OCI-LY3 (cell line): ENCODE measurements around the gene FAT1.

Experiments
- H2AFZ ChIP-seq: fragments of 200-600, 300-600 bp; shearing (Covaris generic); 2 replicates; pipeline ENCODE4 v1.6.0; 2014; ENCODE audit warnings: antibody characterized with exemption, low read depth, low read length
- H3K27ac ChIP-seq: fragments of 200-600, 300-600 bp; sonication (generic); 2 replicates; pipeline ENCODE4 v1.5.1; 2014; ENCODE audit warnings: mild to moderate bottlenecking, low read length, moderate library complexity, mixed read lengths
- H3K27me3 ChIP-seq: fragments of 200-600, 300-600 bp; sonication (generic); 2 replicates; pipeline ENCODE4 v1.6.1; 2014; ENCODE audit warnings: low read depth, low read length, mixed read lengths
- H3K36me3 ChIP-seq: fragments of 200-600, 300-600 bp; sonication (generic); replicated peaks from 2 replicates; pipeline ENCODE3; 2014; ENCODE audit warnings: low read depth, low read length, mixed read lengths
- H3K4me1 ChIP-seq: fragments of 300-600, 200-600 bp; sonication (generic); 2 replicates; pipeline ENCODE4 v1.6.1; 2014; ENCODE audit warnings: low read length, mixed read lengths
- H3K4me2 ChIP-seq: fragments of 200-600, 300-600 bp; sonication (generic); 2 replicates; pipeline ENCODE4 v1.6.1; 2014; ENCODE audit warnings: low read length, mixed read lengths
- H3K4me3 ChIP-seq: fragments of 300-600, 200-600 bp; sonication (generic); 2 replicates; pipeline ENCODE4 v1.5.1; 2014; ENCODE audit warnings: antibody characterized with exemption, mild to moderate bottlenecking, low read length, moderate library complexity
- H3K79me2 ChIP-seq: fragments of 300-600, 200-600 bp; shearing (Covaris generic); 2 replicates; pipeline ENCODE4 v1.6.1; 2014; ENCODE audit warnings: mild to moderate bottlenecking, low read length, mixed read lengths
- H3K9ac ChIP-seq: fragments of 300-600, 200-600 bp; shearing (Covaris generic); 2 replicates; pipeline ENCODE4 v1.6.0; 2014; ENCODE audit warnings: mild to moderate bottlenecking, low read length, moderate library complexity
- H3K9me3 ChIP-seq: fragments of 200-600, 300-600 bp; shearing (Covaris generic); 2 replicates; pipeline ENCODE4 v1.6.1; 2014; ENCODE audit warnings: low read length, mixed read lengths; ENCODE audit not compliant: insufficient read depth
- H4K20me1 ChIP-seq: fragments of 200-600, 300-600 bp; sonication (generic); 2 replicates; pipeline ENCODE4 v1.6.1; 2016; ENCODE audit warnings: low read length, mixed read lengths; ENCODE audit not compliant: insufficient read depth
- CTCF ChIP-seq: fragments of 200-600, 300-600 bp; sonication (generic); IDR thresholded peaks from 2 replicates; pipeline ENCODE4 v1.5.1; 2014; ENCODE audit warnings: antibody characterized with exemption, low read length, low read depth
- EZH2phosphoT487 ChIP-seq: fragments of 200-600 bp; shearing (Covaris generic); IDR thresholded peaks from 2 replicates; pipeline ENCODE4 v1.6.1; 2018; ENCODE audit warnings: antibody characterized with exemption, mixed run types, low read depth

FAT1 gene

GRCh38 chr4:186553717-186554116 lies 169.9 kb downstream of the FAT1 start:
- TF ChIP-seq CTCF (no peak), EZH2phosphoT487 (no peak)
- H3K79me2 ChIP-seq: no peaks in the 10 kb centered on the region
- H3K9ac ChIP-seq: no peak overlapping the region
- no peaks in the 10 kb centered on the region for H3K36me3 ChIP-seq
- H2AFZ ChIP-seq: no peak overlapping the region
- no peaks in the 10 kb centered on the region for H4K20me1 ChIP-seq
- H3K4me3 ChIP-seq: no peak overlapping the region
- no peaks in the 10 kb centered on the region for H3K27me3 ChIP-seq
- H3K4me1 ChIP-seq: no peaks in the 10 kb centered on the region
- H3K4me2 ChIP-seq: no peak overlapping the region
- H3K27ac ChIP-seq: no peak overlapping the region
- no peaks in the 10 kb centered on the region for H3K9me3 ChIP-seq

- H4K20me1 ChIP-seq: no peaks in the 10 kb centered on the region
- no peaks in the 10 kb centered on the region for H3K9me3 ChIP-seq
- H3K4me3 ChIP-seq: no peak overlapping the region
- H2AFZ ChIP-seq: no peak overlapping the region
- H3K9ac ChIP-seq: no peak overlapping the region
- H3K4me1 ChIP-seq: no peaks in the 10 kb centered on the region
- no peak overlapping the region for H3K4me2 ChIP-seq
- no peaks in the 10 kb centered on the region for H3K27me3 ChIP-seq
- TF ChIP-seq EZH2phosphoT487 (no peak), CTCF (no peak)
- no peaks in the 10 kb centered on the region for H3K36me3 ChIP-seq
- H3K27ac ChIP-seq: no peak overlapping the region
- H3K79me2 ChIP-seq: no peaks in the 10 kb centered on the region
Observed at GRCh38 chr4:186551849-186552248, 171.8 kb downstream of the FAT1 start.

- no peak overlapping the region for H3K27ac ChIP-seq
- TF ChIP-seq EZH2phosphoT487: no peak
- no peak for TF ChIP-seq CTCF
- no peaks in the 10 kb centered on the region for H4K20me1 ChIP-seq
- H3K36me3 ChIP-seq: no peaks in the 10 kb centered on the region
- no peak overlapping the region for H3K4me2 ChIP-seq
- no peaks in the 10 kb centered on the region for H3K4me1 ChIP-seq
- H3K9me3 ChIP-seq: no peaks in the 10 kb centered on the region
- no peak overlapping the region for H3K9ac ChIP-seq
- no peaks in the 10 kb centered on the region for H3K27me3 ChIP-seq
- no peak overlapping the region for H2AFZ ChIP-seq
- H3K79me2 ChIP-seq: no peaks in the 10 kb centered on the region
- no peak overlapping the region for H3K4me3 ChIP-seq
Observed at GRCh38 chr4:186545436-186545835, 178.2 kb downstream of the FAT1 start.

- Histone ChIP-seq H3K79me2 (no peaks in the 10 kb centered on the region), H3K4me2 (no peak overlapping the region), H3K27me3 (no peaks in the 10 kb centered on the region), H3K4me3 (no peak overlapping the region), H4K20me1 (no peaks in the 10 kb centered on the region), H3K27ac (no peak overlapping the region), H3K4me1 (no peaks in the 10 kb centered on the region), H3K9ac (no peak overlapping the region), H2AFZ (no peak overlapping the region), H3K9me3 (no peaks in the 10 kb centered on the region), H3K36me3 (no peaks in the 10 kb centered on the region)
- no peak for TF ChIP-seq EZH2phosphoT487
- no peak for TF ChIP-seq CTCF
Observed at GRCh38 chr4:186543206-186543605, 180.4 kb downstream of the FAT1 start.
